ENCODE data around the gene GLOD5. TPM values are rescaled to one million over a fixed set of nuclear protein-coding genes. Genes with fewer than 3 reads are reported as not detected.

GLOD5 gene
- total and polyA plus RNA-seq, 9 of the 15 experiments (the other 6 are each of a cell fraction or from before 2014, with no cell fraction given) = 0.27 to 4.4 (median 2.2) TPM

DNA sequence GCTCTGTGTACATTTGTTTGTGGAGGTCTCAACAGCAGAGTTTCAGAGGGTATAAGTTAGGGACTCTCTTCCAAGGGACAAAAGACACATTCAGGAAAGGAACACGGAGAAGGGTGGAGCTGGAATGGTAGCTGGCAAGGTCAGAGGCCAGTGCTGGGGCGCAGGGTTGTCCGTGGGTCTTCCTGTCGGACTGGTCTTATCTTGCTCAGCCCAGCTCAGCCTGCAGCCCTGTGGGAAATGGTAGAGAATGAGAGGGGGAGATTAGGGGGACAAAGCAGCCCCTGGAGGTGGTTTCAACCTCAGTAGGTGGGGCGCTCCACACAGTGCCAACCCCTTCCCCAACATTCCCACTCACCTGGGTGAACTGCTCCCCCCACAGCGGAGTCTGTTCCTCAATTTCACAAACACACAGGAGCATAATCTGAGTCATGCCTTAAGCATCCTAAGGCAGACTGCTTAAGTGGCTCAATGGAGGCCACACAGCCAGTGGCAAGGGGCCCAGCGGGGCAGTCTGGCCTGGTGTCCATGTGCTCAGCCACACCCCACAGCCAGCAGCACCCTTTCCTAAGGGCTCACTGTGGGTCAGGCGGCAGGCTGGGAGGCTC, 33.5 kb downstream of the GLOD5 start (continued):
- no peak for TF ChIP-seq PRDM10 (IDR thresholded peaks at IDR 0.05; ENCODE audit: partially characterized antibody)
- TF ChIP-seq, protein P1, sequence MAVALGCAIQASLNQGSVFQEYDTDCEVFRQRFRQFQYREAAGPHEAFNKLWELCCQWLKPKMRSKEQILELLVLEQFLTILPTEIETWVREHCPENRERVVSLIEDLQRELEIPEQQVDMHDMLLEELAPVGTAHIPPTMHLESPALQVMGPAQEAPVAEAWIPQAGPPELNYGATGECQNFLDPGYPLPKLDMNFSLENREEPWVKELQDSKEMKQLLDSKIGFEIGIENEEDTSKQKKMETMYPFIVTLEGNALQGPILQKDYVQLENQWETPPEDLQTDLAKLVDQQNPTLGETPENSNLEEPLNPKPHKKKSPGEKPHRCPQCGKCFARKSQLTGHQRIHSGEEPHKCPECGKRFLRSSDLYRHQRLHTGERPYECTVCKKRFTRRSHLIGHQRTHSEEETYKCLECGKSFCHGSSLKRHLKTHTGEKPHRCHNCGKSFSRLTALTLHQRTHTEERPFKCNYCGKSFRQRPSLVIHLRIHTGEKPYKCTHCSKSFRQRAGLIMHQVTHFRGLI (CRISPR knock-in tag; IDR thresholded peaks at IDR 0.05) = no peak
- peak; percentile 18; the same call in 1 of the 2 replicates for TF ChIP-seq NFIC (IDR thresholded peaks at IDR 0.05)
- no peak for TF ChIP-seq STAG1 (CRISPR knock-in tag; IDR thresholded peaks at IDR 0.05; ENCODE audit: borderline replicate concordance)
- TF ChIP-seq ATF7 (IDR thresholded peaks at IDR 0.05) = peak; percentile 34; the same call in 1 of the 2 replicates
- 0 out of 2 replicates have a peak, but pooled peaks have one; percentile 49 for TF ChIP-seq KLF16 (IDR thresholded peaks at IDR 0.05)
- TF ChIP-seq SP1 (CRISPR knock-in tag; IDR thresholded peaks at IDR 0.05) = no peak
- TF ChIP-seq, protein P2, sequence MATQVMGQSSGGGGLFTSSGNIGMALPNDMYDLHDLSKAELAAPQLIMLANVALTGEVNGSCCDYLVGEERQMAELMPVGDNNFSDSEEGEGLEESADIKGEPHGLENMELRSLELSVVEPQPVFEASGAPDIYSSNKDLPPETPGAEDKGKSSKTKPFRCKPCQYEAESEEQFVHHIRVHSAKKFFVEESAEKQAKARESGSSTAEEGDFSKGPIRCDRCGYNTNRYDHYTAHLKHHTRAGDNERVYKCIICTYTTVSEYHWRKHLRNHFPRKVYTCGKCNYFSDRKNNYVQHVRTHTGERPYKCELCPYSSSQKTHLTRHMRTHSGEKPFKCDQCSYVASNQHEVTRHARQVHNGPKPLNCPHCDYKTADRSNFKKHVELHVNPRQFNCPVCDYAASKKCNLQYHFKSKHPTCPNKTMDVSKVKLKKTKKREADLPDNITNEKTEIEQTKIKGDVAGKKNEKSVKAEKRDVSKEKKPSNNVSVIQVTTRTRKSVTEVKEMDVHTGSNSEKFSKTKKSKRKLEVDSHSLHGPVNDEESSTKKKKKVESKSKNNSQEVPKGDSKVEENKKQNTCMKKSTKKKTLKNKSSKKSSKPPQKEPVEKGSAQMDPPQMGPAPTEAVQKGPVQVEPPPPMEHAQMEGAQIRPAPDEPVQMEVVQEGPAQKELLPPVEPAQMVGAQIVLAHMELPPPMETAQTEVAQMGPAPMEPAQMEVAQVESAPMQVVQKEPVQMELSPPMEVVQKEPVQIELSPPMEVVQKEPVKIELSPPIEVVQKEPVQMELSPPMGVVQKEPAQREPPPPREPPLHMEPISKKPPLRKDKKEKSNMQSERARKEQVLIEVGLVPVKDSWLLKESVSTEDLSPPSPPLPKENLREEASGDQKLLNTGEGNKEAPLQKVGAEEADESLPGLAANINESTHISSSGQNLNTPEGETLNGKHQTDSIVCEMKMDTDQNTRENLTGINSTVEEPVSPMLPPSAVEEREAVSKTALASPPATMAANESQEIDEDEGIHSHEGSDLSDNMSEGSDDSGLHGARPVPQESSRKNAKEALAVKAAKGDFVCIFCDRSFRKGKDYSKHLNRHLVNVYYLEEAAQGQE (IDR thresholded peaks at IDR 0.05; ENCODE audit: borderline replicate concordance) = peak; percentile 65
- TF ChIP-seq, protein P2 (CRISPR knock-in tag; IDR thresholded peaks at IDR 0.05; ENCODE audit: low read depth) = no peak
- TF ChIP-seq BRF1 (IDR thresholded peaks at IDR 0.05; ENCODE audit: borderline replicate concordance, extremely low read depth, insufficient read length) = no peak
- peak; percentile 62; the same call in 1 of the 2 replicates for TF ChIP-seq TCF3 (CRISPR knock-in tag; IDR thresholded peaks at IDR 0.05)
